Brain microvascular endothelial cell (primary cell): ENCODE data around the gene COL4A4.

Source experiments
- DNase-seq: peaks from one replicate; pipeline ENCODE4 v3.0.0-alpha.2; 2020
- H3K27ac ChIP-seq: fragments of 250-450 bp; sonication (Bioruptor Pico); 2 replicates; pipeline ENCODE4 v1.5.1; 2020; ENCODE audit warnings: mild to moderate bottlenecking, moderate library complexity
- H3K27me3 ChIP-seq: fragments of 250-450 bp; sonication (Bioruptor Pico); replicated peaks from 2 replicates; pipeline ENCODE4 v1.5.1; 2020; ENCODE audit warnings: mild to moderate bottlenecking
- H3K36me3 ChIP-seq: fragments of 250-450 bp; sonication (Bioruptor Pico); replicated peaks from 2 replicates; pipeline ENCODE4 v1.5.1; 2020; ENCODE audit warnings: mild to moderate bottlenecking
- H3K4me3 ChIP-seq: 2 replicates; pipeline ENCODE4 v1.5.1; 2011; ENCODE audit warnings: low read depth, mild to moderate bottlenecking, control low read depth, low read length, moderate library complexity
- in situ Hi-C: cut with HindIII; loops from 2 replicates; pipeline ENCODE4 v1.10.0; 2017; ENCODE audit warnings: low sequenced_read_pairs, low pct_ligation_motif_present
- TF ChIP-seq, protein P1 (sequence below): IDR thresholded peaks from 2 replicates; pipeline ENCODE4 v1.5.1; 2011; ENCODE audit warnings: low read depth, mild to moderate bottlenecking, moderate library complexity, low read length, control low read depth, inconsistent platforms; ENCODE audit errors: missing control alignments

Gene COL4A4

DNA sequence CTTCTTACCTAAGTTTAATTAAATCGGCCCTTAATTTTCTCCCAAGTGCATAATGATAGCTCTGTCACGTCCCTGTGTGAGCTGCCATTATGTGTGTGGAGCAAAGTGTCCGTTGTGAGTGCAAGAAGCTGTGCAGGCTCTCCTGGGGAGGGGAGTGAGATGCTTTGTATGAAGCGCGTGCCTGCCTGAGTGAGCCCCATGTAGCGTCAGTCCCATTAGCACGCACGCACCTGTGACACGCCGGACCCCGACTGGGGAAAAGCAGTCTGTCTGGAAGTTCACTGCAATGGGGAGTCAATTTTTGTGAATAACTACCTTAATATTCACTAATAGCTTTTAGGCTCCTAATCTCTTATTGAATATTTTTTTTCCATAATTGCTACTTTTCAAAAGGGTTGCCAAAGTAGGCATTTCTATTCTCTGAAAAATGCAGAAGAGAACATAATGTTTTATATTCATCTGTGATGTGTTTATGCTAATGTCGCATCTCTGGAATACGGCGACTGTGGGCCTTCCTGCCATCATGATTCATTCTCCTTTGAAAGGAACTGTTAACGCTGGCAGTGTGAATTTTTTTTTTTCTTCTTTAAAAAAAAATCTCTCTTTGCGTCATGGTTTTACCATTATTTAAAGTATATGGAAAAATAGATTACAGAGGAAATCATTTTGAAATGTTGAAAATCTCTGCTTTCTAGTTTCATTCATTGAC is 157.7 kb downstream of the COL4A4 start:
- H3K4me3 ChIP-seq = no peak overlapping the region
- TF ChIP-seq, protein P1, sequence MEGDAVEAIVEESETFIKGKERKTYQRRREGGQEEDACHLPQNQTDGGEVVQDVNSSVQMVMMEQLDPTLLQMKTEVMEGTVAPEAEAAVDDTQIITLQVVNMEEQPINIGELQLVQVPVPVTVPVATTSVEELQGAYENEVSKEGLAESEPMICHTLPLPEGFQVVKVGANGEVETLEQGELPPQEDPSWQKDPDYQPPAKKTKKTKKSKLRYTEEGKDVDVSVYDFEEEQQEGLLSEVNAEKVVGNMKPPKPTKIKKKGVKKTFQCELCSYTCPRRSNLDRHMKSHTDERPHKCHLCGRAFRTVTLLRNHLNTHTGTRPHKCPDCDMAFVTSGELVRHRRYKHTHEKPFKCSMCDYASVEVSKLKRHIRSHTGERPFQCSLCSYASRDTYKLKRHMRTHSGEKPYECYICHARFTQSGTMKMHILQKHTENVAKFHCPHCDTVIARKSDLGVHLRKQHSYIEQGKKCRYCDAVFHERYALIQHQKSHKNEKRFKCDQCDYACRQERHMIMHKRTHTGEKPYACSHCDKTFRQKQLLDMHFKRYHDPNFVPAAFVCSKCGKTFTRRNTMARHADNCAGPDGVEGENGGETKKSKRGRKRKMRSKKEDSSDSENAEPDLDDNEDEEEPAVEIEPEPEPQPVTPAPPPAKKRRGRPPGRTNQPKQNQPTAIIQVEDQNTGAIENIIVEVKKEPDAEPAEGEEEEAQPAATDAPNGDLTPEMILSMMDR = no peak
- H3K27me3 ChIP-seq = no peaks in the 10 kb centered on the region
- in situ Hi-C loops = no loop called here
- no peaks in the 10 kb centered on the region for H3K36me3 ChIP-seq
- H3K27ac ChIP-seq = no peak overlapping the region
- DNase-seq = no peak

DNA sequence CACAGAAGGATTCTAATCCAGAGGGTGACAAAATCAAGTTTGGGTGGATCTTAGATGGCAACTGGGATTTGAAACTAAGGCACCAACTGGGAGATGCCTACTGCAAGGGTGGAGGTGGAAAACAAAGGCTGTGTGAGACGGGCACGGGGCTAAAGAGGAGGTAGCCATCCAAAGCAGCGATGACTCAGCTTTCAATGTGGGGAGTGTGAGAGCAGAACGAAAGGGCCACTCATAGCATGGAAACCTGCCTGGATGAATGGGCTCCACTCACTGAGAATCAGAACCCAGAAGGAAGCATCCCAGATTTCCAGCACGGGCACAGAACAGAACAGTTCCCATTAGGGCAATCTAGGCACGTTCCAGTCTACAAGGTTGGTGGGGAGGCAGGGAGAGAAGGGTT is 159.5 kb downstream of the COL4A4 start:
- TF ChIP-seq, protein P1 = no peak
- in situ Hi-C loops = no loop called here
- no peak for DNase-seq
- H3K27ac ChIP-seq = no peak overlapping the region
- no peak overlapping the region for H3K4me3 ChIP-seq
- H3K36me3 ChIP-seq = no peaks in the 10 kb centered on the region
- H3K27me3 ChIP-seq = no peaks in the 10 kb centered on the region

DNA sequence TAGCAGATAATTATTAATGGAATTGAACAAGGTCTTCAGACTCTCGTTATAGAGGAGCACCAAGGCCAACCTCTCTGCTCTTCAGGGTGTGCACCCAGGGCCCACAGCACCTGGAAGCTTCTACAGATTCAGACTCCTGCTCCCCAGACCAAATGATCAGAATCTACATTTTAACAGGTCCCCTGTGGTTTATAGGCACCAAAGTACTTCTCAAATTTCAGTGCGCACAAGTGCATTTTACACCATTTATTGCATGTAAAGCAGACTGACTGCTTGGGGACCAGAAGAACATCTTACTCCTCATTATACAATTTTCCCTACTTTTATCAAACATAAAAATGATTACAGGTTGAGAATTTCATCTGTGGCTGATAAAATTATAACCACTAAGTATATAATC is 163.9 kb downstream of the COL4A4 start:
- in situ Hi-C loops = no loop called here

DNA sequence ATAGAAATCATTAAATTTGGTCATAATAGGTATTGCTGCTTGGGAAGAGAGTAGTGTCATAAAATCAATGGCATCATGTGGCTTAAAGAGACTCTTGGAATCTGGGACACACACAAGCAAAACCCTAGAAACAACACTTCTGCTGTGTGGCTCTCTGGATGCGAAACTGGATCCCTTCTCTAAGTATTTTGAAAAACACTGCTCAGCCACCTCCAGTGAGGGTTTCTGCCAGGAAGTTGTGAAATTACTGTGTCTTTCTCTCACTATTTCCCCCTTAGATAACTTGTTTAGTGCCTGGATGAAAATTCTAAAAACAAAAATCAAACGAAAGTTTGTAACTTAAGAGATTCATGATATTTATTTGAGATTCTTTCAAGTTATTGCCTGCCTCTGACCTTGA is 164.3 kb downstream of the COL4A4 start:
- no peaks in the 10 kb centered on the region for H3K36me3 ChIP-seq
- H3K27me3 ChIP-seq = no peaks in the 10 kb centered on the region
- no peak for DNase-seq
- no peak overlapping the region for H3K27ac ChIP-seq
- in situ Hi-C loops = no loop called here
- H3K4me3 ChIP-seq = no peak overlapping the region
- TF ChIP-seq, protein P1 = no peak

More for the DNA sequence above, 163.9 kb downstream of the COL4A4 start:
- Histone ChIP-seq H3K27ac (no peak overlapping the region), H3K27me3 (no peaks in the 10 kb centered on the region), H3K4me3 (no peak overlapping the region), H3K36me3 (no peaks in the 10 kb centered on the region)
- TF ChIP-seq, protein P1 = no peak
- no peak for DNase-seq

DNA sequence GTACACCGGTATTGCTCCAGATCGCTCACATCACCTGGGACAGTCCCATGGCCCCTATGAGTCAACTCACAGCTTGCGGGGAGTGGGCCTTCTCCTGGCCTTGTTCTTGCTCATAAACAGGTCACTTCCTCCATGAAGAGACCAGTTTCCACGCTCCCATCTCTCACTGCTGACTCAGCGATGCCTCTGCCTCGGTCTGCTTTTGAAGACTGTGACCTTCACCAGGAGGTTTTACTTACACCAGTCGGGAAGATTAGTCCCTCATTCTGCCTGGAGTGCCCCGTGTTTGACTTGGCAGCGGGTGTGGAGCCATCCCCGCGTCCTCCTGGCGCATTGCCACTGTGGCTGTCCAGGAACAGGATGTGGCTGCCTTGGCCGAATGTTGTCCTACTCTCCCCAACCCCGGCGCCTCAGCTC is 168.4 kb downstream of the COL4A4 start:
- peak; percentile 86 for DNase-seq
- Histone ChIP-seq H3K4me3 (peak overlapping the region; percentile 9), H3K27me3 (no peaks in the 10 kb centered on the region), H3K36me3 (no peaks in the 10 kb centered on the region), H3K27ac (peak overlapping the region; percentile 32)
- TF ChIP-seq, protein P1 = no peak
- in situ Hi-C loops = no loop called here

DNA sequence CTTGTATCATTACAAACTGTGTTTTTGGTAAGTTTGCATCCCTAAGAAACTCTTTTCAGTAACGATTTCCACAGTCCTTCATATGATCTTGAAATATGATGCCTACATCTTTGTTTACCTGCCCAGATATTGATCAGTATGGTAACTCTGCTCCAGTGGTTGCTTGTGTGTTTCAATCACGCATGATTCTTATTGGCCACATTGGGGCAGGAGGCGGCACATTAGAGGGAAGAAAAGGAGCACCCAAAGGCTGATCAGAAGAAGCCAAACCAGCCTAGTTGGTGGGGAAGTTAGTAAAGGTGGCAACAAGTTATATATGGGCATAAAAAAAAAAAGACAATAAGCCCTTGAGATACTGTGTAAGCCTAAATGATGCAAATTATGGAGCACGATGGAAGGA is 169.2 kb downstream of the COL4A4 start:
- no peak for DNase-seq
- TF ChIP-seq, protein P1 = peak; percentile 55
- in situ Hi-C loops = no loop called here

More for the DNA sequence above, 169.2 kb downstream of the COL4A4 start:
- Histone ChIP-seq H3K36me3 (no peaks in the 10 kb centered on the region), H3K27me3 (no peaks in the 10 kb centered on the region), H3K4me3 (no peak overlapping the region), H3K27ac (no peak overlapping the region)
